HG03108 (cell line): ENCODE measurements around the gene PHF19.

Source experiments
- ATAC-seq: cut with Tn5 transposase; IDR thresholded peaks from one replicate; pipeline ENCODE4 v1.9.1; 2021; ENCODE audit warnings: moderate library complexity; ENCODE audit not compliant: unreplicated experiment

The PHF19 gene

GRCh38 chr9:120874226-120875194, 2.5 kb downstream of the PHF19 start:
- no peak for ATAC-seq

DNA sequence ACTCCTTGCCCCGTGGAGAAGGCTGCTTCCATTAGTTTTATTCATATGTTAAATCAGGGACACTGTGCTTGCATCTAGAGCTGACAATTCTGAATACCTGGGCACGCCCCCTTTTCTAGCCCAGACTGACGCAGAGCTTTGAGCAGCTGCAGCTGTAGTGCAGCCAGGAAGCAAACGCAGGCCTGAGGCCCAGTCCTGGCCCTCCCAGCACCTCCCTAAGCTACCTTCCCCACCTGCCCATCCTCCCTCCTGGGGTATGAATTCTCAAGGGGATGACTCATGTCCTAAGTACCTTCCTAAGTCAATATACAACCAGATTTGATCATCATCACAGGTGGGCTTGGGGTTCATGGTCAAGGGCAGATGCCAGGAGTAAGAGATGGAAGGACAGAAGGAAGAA, 3.5 kb downstream of the PHF19 start:
- ATAC-seq = no peak

GRCh38 chr9:120872791-120873502, 4.0 kb downstream of the PHF19 start:
- ATAC-seq = no peak

DNA sequence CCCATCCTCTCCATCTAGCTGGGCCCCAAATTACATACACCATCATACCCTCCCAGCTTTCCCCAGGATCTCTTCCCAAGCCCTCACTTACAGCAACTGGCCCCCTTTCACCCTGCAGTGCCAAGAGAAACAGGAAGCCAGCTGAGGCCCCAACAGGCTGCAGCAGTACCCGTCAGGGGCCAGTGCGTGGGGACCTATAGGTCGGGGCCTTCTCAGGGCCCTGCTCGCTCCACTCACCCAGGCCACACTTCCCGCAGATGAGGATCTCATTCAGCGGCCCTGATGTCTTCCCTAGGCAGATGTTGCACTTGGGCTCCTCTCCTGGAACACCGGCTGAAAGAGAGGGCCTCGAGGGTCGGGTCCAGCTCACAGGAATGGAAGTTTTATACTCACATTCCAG, 6.8 kb downstream of the PHF19 start:
- no peak for ATAC-seq

DNA sequence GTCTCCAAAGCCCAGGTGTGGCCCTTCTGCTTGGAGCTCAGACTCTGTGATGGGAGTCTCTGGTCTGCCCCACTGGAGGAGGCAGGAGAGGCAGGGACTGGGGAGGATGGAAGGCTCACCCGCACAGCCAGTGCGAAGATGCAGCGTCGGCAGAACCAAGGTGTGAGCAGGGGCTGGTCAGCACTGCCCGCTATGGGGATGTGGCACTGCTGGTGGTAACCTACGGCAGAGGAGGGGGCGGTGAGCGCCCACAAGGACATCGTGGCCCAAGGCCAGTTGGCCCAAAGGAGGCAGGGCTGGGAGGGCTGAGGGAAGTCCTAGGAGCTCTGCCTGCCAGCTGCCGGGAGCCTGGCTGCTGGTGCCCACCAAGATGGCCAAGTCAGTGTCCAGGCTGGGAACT, 7.3 kb downstream of the PHF19 start:
- ATAC-seq = no peak

DNA sequence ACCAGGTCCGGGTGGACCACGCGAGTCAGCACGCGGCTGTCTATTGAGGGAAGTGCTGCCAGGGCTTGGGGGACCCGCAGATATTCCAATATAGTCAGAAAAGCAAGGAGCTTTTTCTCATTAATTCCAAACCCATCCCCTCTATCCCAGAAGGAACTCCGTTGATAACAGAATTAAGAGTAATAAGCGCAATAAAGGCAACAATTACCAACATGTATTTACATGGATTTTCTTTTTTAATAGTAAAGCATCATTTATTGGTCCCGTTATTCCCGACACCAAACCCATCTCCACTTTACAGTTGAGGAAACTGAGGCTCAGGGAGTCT, 7.7 kb downstream of the PHF19 start:
- no peak for ATAC-seq

GRCh38 chr9:120868676-120869359, 8.2 kb downstream of the PHF19 start:
- peak; percentile 83 for ATAC-seq

DNA sequence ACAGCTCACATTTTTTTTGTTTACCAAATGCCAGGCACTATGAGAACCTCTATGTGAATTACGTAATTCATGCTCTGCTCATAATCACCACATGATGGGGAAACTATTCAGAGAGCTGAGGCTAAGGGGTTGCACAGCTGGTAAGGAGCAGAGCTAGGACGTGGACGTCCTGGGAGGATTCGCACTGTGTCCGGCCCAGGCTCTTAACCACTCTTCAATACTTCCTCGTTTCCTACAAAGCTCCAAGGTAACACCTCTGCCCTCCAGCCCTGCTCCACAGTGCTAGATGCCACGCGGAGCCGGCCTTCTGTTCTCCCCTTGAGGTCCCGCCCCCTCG, 8.7 kb downstream of the PHF19 start:
- no peak for ATAC-seq

- ATAC-seq = no peak
Observed at GRCh38 chr9:120867676-120868338, 9.2 kb downstream of the PHF19 start.

DNA sequence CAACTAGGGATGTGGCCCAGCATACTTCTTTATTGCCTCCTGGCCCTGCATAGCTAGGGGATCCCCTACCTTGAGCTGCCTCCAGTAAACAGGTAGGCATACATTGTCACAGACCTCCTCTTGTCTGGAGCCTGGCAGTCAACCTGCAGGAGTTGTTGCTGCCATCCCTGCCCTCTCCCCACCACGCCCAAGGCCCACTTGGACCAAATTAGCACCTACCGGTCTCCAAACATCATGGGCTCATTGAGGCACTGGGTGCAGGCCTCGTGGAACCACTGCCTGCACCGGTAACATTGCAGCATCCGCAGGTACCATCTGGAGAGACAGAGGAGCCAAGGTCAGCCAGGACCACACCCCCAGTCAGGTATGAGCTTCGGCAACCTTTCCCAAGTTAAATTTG, 10.3 kb downstream of the PHF19 start:
- ATAC-seq = no peak

GRCh38 chr9:120865809-120866208, 11.2 kb downstream of the PHF19 start:
- ATAC-seq = no peak

DNA sequence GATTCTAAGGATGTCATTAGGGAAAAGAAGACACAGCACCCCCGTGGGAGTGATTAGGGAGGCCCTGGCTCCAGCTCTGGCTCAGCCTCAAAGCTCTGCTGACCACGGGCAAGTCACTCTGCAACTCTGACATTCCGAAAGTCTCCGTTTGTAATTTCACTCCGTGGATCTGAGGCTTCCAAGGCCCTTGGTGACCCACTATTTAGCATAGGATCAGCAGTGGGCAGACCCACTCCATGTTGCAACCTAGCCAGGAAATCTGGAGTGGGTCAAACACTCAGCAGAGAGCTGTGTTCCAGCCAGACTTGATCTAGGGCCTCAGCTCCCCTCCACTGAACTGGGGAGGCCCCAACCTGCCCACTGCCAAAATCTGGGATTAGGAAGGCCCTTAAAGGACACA, 11.8 kb downstream of the PHF19 start:
- no peak for ATAC-seq

DNA sequence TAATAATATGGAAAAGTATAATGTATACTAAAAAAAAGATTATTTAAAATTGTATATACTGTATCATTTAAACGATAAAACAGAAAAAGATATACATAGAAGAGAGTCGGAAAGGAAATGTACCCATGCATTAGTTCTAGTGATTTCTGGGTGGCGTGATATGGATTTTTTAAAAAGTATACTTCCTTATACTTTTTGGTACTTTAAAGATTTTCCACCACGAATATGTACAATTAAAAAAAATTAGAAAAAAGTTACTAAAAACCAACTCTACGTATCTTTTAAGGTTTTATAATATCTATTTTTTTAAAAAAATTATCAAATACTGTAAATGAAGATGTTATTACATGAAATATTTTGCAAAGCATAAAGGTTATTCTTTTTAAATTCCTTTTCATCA, 12.3 kb downstream of the PHF19 start:
- no peak for ATAC-seq

DNA sequence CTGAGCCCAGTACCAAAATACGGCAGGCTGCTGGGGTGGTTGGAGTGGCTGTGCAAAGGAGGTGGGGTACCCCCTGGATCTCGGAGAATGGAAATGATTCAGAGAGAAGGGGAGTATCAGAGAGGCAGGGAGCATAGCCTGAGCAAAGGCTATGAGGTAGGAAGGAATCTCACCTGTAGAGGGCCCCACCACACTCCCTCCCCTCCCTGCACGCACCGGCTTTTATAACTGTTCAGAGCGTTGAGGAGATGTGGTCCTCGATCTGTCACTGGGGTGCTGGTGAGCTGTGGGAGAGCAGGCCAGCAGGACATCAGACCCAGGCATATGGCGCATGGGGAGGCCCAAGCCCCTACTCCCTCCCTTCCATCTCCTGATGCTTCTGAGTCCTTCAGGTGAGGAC, 13.2 kb downstream of the PHF19 start:
- no peak for ATAC-seq

DNA sequence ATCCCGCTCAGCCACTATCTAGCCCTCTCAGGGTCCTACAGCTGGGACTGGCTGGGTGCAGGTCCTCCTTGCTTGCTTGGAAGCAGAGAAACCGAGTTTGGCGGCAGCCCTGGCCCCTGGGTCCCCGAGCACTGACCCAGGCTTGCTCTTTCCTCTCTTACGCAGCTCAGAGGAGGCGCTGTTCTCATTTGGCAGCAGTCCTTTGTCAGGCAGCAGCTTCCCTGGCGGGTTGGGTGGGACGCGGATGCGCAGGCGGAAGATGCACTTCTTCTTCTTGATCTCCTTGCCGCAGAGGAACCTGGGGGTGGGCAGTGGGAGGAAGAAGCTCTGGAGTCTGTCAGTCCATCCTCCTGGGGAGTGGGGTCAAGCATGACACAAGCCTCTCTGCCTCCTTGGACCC, 14.5 kb downstream of the PHF19 start:
- ATAC-seq = no peak

DNA sequence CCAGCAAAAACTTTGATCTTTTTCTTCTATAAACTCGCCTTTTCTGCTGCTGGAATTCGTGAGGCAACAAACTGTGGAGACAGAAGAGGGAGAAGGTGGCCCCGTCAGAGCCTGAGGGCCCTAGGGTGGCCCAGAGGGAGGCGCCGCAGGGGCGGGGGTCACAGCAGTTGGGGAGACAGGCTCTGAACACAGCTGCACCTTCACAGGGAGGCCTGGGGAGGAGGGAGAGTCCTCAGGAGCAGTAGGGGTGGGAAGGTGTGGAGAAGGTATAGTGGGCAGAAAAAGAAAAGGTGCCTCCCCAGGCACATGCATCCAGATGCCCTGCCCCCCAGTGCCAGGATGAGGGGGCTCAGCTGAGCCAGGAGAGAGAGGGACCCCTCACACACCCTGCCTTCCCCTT, 15.1 kb downstream of the PHF19 start:
- ATAC-seq = no peak

DNA sequence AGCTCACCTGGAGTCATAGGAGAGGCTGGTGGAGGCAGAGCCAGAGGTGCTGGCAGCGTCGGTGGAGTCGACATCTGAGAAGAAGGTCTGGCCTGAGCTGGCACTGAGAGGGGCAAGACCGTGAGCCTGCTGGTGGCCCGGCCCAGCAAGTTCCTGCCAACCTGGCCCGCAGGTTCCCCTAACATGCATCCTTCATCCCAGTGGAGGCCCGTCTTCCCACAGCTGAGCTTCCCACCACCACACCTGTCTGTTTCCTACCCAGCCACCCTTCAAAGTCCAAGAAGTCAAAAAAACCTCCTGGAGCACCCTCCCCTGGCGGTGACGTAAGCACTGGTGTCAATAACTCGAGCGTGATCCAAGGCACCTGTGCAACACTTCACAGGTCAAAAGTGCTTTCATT, 16.9 kb downstream of the PHF19 start:
- ATAC-seq = no peak

DNA sequence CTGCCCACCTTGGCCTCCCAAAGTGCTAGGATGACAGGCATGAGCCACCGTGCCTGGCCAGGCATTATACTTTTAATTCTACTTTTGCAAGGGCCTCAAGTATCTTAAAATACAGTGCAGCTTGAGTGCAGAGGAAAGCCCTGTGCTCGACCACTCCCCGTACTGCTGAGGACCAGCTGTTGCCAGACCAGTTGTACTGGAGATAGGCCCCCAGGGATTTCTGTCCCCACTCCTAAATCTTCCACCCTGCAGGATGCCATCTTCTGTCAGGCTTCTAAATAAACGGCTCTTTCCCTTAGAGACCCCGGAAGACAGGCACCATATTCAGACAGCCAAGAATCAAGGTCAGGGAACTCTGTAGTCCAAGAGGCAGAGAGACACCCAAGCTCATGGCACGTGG, 17.6 kb downstream of the PHF19 start:
- no peak for ATAC-seq

DNA sequence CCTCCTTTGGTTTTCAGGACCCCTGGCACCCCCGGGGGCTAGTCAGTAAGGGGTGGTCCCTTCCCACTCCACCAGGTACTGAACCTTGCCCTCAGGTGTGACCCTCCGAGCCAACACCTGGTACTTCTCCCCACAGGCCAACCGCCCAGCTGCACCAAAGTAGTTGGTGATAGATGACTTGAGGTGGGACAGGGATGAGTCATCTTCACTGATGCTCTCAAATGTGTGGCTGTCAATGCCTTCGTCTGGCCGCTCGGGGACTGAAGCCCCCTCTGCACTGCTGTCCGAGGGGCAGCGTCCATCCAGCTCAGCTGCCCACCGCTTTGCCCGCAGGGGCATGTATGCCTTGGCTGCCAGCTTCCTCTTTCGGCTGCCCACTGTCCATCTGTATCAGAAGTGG, 19.1 kb downstream of the PHF19 start:
- no peak for ATAC-seq

DNA sequence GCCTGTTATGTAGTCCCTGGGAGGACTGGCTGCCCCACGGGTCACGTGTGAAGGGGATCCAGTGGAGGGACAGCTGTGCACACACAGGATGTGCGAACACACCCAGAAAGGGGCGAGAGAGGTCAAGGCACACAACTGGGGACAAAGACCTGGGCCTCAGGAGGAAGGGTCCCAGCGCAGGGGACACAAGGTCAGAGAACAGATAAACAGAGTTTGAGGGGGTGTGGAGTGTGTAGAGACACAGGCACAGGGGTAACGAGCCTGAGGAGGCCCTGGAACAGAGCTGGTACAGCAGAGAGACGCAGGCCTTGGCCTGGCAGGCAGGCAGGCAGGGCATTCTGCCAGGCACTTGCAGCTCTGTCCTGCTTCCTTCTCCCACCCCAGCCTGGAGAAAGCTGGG, 19.5 kb downstream of the PHF19 start:
- no peak for ATAC-seq

DNA sequence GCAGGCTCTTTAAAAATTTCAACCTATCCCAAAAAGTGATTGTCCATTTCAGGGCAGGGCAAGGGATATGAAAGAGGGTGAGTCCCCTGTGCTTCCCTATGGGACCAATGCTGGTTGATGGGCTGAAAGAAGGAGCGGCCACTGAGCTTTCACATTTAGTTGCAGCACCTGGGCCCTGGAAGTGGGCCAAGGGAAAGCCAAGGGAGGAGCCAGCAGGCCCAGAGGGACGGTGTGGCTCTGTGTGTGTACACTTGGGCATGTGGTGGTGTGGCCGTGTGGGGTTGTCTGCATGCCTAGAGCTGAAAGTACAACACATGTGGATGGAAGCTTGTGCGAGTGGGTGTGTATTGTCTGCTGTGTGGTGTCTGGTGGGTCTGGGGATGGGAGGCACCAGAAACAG, 20.3 kb downstream of the PHF19 start:
- ATAC-seq = no peak
